K562 (cell line): Measurements from ENCODE around the gene PM20D2. TPM values are rescaled to one million over a fixed set of nuclear protein-coding genes. Genes with fewer than 3 reads are reported as not detected.

Experiments
- ATAC-seq: fragments of 200-7000 bp; cut with Tn5 transposase; 3 replicates; pipeline ENCODE4 v1.9.1; 2020; ENCODE audit warnings: moderate library complexity
- BruUV-seq: library from RNA; stranded (reverse); fragments of 400-500 nt; replicated peaks from 2 replicates; lab custom pipeline; 2021; lab: Mats Ljungman, UMichigan
- CTCF ChIA-PET: fragments of 300-600 bp; formaldehyde crosslinking; extraction: SDS; loops from one replicate; lab custom pipeline; 2021; ENCODE audit warnings: low intra/inter-chr PET ratio; lab: Yijun Ruan, JAX
- POLR2A ChIA-PET: fragments of 300-600, 350-650 bp; sonication (Branson Sonifier 250); formaldehyde crosslinking; extraction: SDS; loops from one replicate; lab custom pipeline; 2021; ENCODE audit warnings: antibody characterized with exemption, inconsistent platforms; lab: Yijun Ruan, JAX
- DNase-seq, 4 experiments: peaks; one replicate each; pipeline versions ENCODE4 v3.0.0 to v3.0.0-alpha.2; 2011 to 2018; ENCODE audit warnings: low spot score in 3 of 4, mixed read lengths in 3 of 4; ENCODE audit errors: extremely low read depth in 1 of 4
- FAIRE-seq: peaks from 2 replicates; lab custom pipeline; 2011; peaks lifted over from hg19 to GRCh38; lab: Jason Lieb, UNC
- H2AFZ ChIP-seq: 2 replicates; pipeline ENCODE4 v1.6.0; 2011; ENCODE audit warnings: low read depth, low read length, control low read depth, inconsistent platforms
- H3K27ac ChIP-seq: fragments of 200-600 bp; 3 replicates; pipeline ENCODE4 v1.8.0; 2011; ENCODE audit warnings: low read depth, mild to moderate bottlenecking, control low read depth, inconsistent platforms, low read length, moderate library complexity, mixed read lengths; ENCODE audit errors: extremely low read depth
- H3K27me3 ChIP-seq, 2 experiments: fragments of 300-600 bp in 1 of 2; 2 replicates in 1 of 2; 3 replicates in 1 of 2; pipeline versions ENCODE4 v1.6.0 to v1.8.0; 2011; ENCODE audit warnings: inconsistent platforms in 2 of 2, low read length in 2 of 2, mild to moderate bottlenecking in 1 of 2, mixed read lengths in 1 of 2, moderate library complexity in 1 of 2; ENCODE audit not compliant: control insufficient read depth in 2 of 2, insufficient read depth in 2 of 2
- H3K36me3 ChIP-seq: fragments of 300-600 bp; 3 replicates; pipeline ENCODE4 v1.8.0; 2011; ENCODE audit warnings: mild to moderate bottlenecking, low read length, inconsistent platforms; ENCODE audit not compliant: control insufficient read depth, insufficient read depth
- H3K4me1 ChIP-seq, 2 experiments: fragments of 200-600 bp in 1 of 2; replicated peaks in 1 of 2; 2 replicates in 1 of 2; 3 replicates in 1 of 2; pipeline versions ENCODE4 v1.5.1 to v1.8.0; 2011; ENCODE audit warnings: inconsistent platforms in 2 of 2, low read length in 2 of 2, mild to moderate bottlenecking in 1 of 2, mixed read lengths in 1 of 2, moderate library complexity in 1 of 2; ENCODE audit not compliant: control insufficient read depth in 2 of 2, insufficient read depth in 2 of 2
- H3K4me2 ChIP-seq: 2 replicates; pipeline ENCODE4 v1.6.1; 2011; ENCODE audit warnings: low read length, control low read depth, inconsistent platforms, mixed read lengths; ENCODE audit not compliant: insufficient read depth
- H3K4me3 ChIP-seq: fragments of 200-600 bp; sonication (generic), shearing (Covaris generic); 2 replicates; pipeline ENCODE4 v1.5.1; 2016; ENCODE audit warnings: control low read depth, inconsistent platforms
- H3K79me2 ChIP-seq: fragments of 200-600 bp; 3 replicates; pipeline ENCODE4 v1.8.0; 2011; ENCODE audit warnings: low read length, inconsistent platforms; ENCODE audit not compliant: control insufficient read depth, insufficient read depth
- H3K9ac ChIP-seq, 2 experiments: 2 replicates each; pipeline versions ENCODE4 v1.6.0 to v1.6.1; 2011; ENCODE audit warnings: low read depth in 2 of 2, low read length in 2 of 2, control low read depth in 1 of 2, inconsistent platforms in 1 of 2, mild to moderate bottlenecking in 1 of 2, mixed read lengths in 1 of 2; ENCODE audit not compliant: insufficient read depth in 1 of 2
- H3K9me1 ChIP-seq: one replicate; pipeline ENCODE4 v1.6.0; 2011; ENCODE audit warnings: inconsistent platforms, mild to moderate bottlenecking, low read length, moderate library complexity; ENCODE audit not compliant: control insufficient read depth, insufficient read depth
- H3K9me3 ChIP-seq: replicated peaks from 2 replicates; pipeline ENCODE4 v1.5.1; 2011; ENCODE audit warnings: low read depth, low read length, inconsistent platforms; ENCODE audit not compliant: control insufficient read depth, insufficient read depth
- H4K20me1 ChIP-seq: replicated peaks from 2 replicates; pipeline ENCODE4 v1.6.1; 2011; ENCODE audit warnings: low read length, inconsistent platforms, mixed read lengths; ENCODE audit not compliant: control insufficient read depth, insufficient read depth
- CBFA2T3 ChIP-seq: fragments of 450-650 bp; IDR thresholded peaks from 2 replicates; pipeline ENCODE4 v1.6.1; 2017
- CCAR2 ChIP-seq: fragments of 200-400 bp; formaldehyde crosslinking; IDR thresholded peaks from 2 replicates; pipeline ENCODE4 v1.6.1; 2017; ENCODE audit warnings: mild to moderate bottlenecking, low read depth, low read length
- CHCHD3 ChIP-seq: fragments of 250-450 bp; sonication (Bioruptor Pico); IDR thresholded peaks from 2 replicates; pipeline ENCODE4 v2.1.2; 2022; ENCODE audit warnings: mild to moderate bottlenecking
- SIX5 ChIP-seq, 2 experiments: IDR thresholded peaks; 2 replicates each; pipeline ENCODE4 v1.6.1; 2011; ENCODE audit warnings: low read length in 2 of 2, borderline replicate concordance in 1 of 2, low read depth in 1 of 2, mild to moderate bottlenecking in 1 of 2, moderate library complexity in 1 of 2; ENCODE audit not compliant: insufficient read depth in 1 of 2
- SMARCA5 ChIP-seq: fragments of 450-650 bp; IDR thresholded peaks from 2 replicates; pipeline ENCODE4 v1.6.1; 2016
- STAT5A ChIP-seq: IDR thresholded peaks from 2 replicates; pipeline ENCODE4 v1.6.1; 2012; ENCODE audit warnings: low read length, inconsistent platforms, borderline replicate concordance
- ZNF507 ChIP-seq: conservative IDR thresholded peaks from 2 replicates; pipeline ENCODE4 v1.6.1; 2017; ENCODE audit warnings: missing genetic modification characterization, missing compliant biosample characterization
- WGBS: fragments of 100-300 bp; shearing (Covaris generic); methylation state at CpG from one replicate; pipeline ENCODE4 v1.1.6; 2016; ENCODE audit warnings: low coverage, mixed read lengths; ENCODE audit not compliant: insufficient coverage; ENCODE audit errors: missing lambda C conversion rate; 5-methylcytosine and 5-hydroxymethylcytosine counted together
- in situ Hi-C: fragments of 300-500 bp; cut with MboI; formaldehyde crosslinking; loops from 4 replicates; pipeline ENCODE4 v1.15.0; 2018; ENCODE audit warnings: inconsistent platforms, mixed read lengths
- intact Hi-C: fragments of 100-400 bp; cut with micrococcal nuclease; formaldehyde crosslinking; loops from 2 replicates; pipeline ENCODE4 v1.14.2; 2022
- polyA plus RNA-seq, 8 experiments: library from polyadenylated mRNA; depleted of rRNA in 4 of 8; stranded (reverse) in 5 of 8; unstranded in 3 of 8; fragments of >200 nt; fragmentation: Nextera tagmentation in 2 of 8; fragmentation: Illumina TruSeq in 1 of 8; extraction: Ambion mirVana in 2 of 8; extraction: Trizol in 1 of 8; gene quantifications; 2 replicates each; pipeline versions ENCODE4 v1.2.1 to v1.2.3, GENCODE V29; 2011 to 2014; ENCODE audit warnings: inconsistent platforms in 1 of 8, missing spikeins in 1 of 8
- total RNA-seq, 7 experiments: library from RNA; depleted of rRNA in 6 of 7; stranded (reverse); fragments of >200 nt in 6 of 7; fragmentation: Illumina TruSeq in 2 of 7; extraction: Trizol in 2 of 7; gene quantifications; 2 replicates each; pipeline versions ENCODE4 v1.2.1 to v1.2.3, GENCODE V29; 2011 to 2021; ENCODE audit warnings: low replicate concordance in 1 of 7
- TF ChIP-seq, protein P1 (sequence below), 2 experiments: fragments of 450-650 bp; conservative IDR thresholded peaks; 2 replicates each; pipeline ENCODE4 v1.6.1; 2017; ENCODE audit warnings: mild to moderate bottlenecking in 2 of 2, moderate library complexity in 2 of 2
- TF ChIP-seq, protein P2 (sequence below): fragments of 450-650 bp; IDR thresholded peaks from 2 replicates; pipeline ENCODE4 v1.7.0; 2016; ENCODE audit warnings: borderline replicate concordance
- TF ChIP-seq, protein P3 (sequence below), 2 experiments: fragments of 450-650 bp; formaldehyde crosslinking in 1 of 2; IDR thresholded peaks; 2 replicates each; pipeline versions ENCODE4 v1.4.0 to v1.6.1; 2014 to 2020; ENCODE audit warnings: mild to moderate bottlenecking in 2 of 2, borderline replicate concordance in 1 of 2, low read depth in 1 of 2

PM20D2 gene
- total and polyA plus RNA-seq, 9 of the 15 experiments (the other 6 are each of a cell fraction or from before 2014, with no cell fraction given): 0.30 to 2.6 (median 1.00) TPM

DNA sequence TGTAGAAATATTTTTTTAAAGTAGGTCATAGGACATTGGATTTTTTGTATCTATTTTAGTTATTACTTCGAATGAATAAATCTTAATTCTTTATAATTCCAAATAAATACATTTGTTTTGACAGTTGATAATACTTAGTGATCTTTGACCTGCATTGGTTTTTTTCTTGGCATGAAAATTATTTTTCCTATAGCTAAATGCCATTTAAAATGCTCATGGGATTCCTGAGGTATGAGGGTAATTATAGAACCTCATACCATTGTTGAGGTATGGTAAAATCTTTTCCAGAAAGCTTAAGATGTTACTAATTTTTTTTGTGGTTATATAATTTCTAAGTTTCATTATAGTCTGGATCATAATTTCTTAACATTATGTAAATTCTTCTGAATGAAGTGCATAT is 8.3 kb downstream of the PM20D2 start:
- Histone ChIP-seq H4K20me1 (no peaks in the 10 kb centered on the region), H3K4me3 (no peak overlapping the region), H3K79me2 (no peaks in the 10 kb centered on the region), H3K27ac (no peak overlapping the region), H3K9ac (no peak overlapping the region), H3K36me3 (no peaks in the 10 kb centered on the region), H3K9me1 (no peaks in the 10 kb centered on the region), H3K4me2 (no peak overlapping the region), H3K4me1 (no peaks in the 10 kb centered on the region), H3K27me3 (peaks cover 0 to 2% of the 10 kb centered on the region in 2 experiments; a peak in 1 of 5 replicates), H3K9me3 (no peaks in the 10 kb centered on the region), H2AFZ (no peak overlapping the region)
- intact Hi-C loops: no loop called here
- DNase-seq (no peak), ATAC-seq (no peak), FAIRE-seq (no peak)
- 4% methylated on average over 1 of the region's 1 CpG for WGBS
- no TSS peak for BruUV-seq
- TF ChIP-seq CHCHD3 (no peak), ZNF507 (tag) (no peak), STAT5A (no peak), CBFA2T3 (no peak), SMARCA5 (no peak), SIX5 (IDR thresholded peaks at IDR 0.05; ENCODE audit: borderline replicate concordance in 1 of 2, insufficient read depth in 1 of 2, low read depth in 1 of 2, low read length in 2 of 2) (no peak), CCAR2 (no peak)
- TF ChIP-seq, protein P1, sequence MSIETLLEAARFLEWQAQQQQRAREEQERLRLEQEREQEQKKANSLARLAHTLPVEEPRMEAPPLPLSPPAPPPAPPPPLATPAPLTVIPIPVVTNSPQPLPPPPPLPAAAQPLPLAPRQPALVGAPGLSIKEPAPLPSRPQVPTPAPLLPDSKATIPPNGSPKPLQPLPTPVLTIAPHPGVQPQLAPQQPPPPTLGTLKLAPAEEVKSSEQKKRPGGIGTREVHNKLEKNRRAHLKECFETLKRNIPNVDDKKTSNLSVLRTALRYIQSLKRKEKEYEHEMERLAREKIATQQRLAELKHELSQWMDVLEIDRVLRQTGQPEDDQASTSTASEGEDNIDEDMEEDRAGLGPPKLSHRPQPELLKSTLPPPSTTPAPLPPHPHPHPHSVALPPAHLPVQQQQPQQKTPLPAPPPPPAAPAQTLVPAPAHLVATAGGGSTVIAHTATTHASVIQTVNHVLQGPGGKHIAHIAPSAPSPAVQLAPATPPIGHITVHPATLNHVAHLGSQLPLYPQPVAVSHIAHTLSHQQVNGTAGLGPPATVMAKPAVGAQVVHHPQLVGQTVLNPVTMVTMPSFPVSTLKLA (conservative IDR thresholded peaks at IDR 0.05): no peak
- TF ChIP-seq, protein P2, sequence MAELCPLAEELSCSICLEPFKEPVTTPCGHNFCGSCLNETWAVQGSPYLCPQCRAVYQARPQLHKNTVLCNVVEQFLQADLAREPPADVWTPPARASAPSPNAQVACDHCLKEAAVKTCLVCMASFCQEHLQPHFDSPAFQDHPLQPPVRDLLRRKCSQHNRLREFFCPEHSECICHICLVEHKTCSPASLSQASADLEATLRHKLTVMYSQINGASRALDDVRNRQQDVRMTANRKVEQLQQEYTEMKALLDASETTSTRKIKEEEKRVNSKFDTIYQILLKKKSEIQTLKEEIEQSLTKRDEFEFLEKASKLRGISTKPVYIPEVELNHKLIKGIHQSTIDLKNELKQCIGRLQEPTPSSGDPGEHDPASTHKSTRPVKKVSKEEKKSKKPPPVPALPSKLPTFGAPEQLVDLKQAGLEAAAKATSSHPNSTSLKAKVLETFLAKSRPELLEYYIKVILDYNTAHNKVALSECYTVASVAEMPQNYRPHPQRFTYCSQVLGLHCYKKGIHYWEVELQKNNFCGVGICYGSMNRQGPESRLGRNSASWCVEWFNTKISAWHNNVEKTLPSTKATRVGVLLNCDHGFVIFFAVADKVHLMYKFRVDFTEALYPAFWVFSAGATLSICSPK: no peak
- TF ChIP-seq, protein P3, sequence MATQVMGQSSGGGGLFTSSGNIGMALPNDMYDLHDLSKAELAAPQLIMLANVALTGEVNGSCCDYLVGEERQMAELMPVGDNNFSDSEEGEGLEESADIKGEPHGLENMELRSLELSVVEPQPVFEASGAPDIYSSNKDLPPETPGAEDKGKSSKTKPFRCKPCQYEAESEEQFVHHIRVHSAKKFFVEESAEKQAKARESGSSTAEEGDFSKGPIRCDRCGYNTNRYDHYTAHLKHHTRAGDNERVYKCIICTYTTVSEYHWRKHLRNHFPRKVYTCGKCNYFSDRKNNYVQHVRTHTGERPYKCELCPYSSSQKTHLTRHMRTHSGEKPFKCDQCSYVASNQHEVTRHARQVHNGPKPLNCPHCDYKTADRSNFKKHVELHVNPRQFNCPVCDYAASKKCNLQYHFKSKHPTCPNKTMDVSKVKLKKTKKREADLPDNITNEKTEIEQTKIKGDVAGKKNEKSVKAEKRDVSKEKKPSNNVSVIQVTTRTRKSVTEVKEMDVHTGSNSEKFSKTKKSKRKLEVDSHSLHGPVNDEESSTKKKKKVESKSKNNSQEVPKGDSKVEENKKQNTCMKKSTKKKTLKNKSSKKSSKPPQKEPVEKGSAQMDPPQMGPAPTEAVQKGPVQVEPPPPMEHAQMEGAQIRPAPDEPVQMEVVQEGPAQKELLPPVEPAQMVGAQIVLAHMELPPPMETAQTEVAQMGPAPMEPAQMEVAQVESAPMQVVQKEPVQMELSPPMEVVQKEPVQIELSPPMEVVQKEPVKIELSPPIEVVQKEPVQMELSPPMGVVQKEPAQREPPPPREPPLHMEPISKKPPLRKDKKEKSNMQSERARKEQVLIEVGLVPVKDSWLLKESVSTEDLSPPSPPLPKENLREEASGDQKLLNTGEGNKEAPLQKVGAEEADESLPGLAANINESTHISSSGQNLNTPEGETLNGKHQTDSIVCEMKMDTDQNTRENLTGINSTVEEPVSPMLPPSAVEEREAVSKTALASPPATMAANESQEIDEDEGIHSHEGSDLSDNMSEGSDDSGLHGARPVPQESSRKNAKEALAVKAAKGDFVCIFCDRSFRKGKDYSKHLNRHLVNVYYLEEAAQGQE (IDR thresholded peaks at IDR 0.05; ENCODE audit: borderline replicate concordance): no peak
- TF ChIP-seq, protein P3 (CRISPR knock-in tag; IDR thresholded peaks at IDR 0.05; ENCODE audit: low read depth): no peak
- in situ Hi-C loops: loop anchor here (10.0 kb wide), 1 partner anchor 1011 kb away; no protein-coding TSS in a partner anchor
- ChIA-PET POLR2A (no interaction called here), CTCF (no interaction called here)
